Stimulated activated CD4-positive, alpha-beta T cell treated with anti-CD3 and anti-CD28 coated beads, Interleukin-1b, Interleukin-23, amount 100 ng/mL, for 4 hours (primary cell): ENCODE results near the gene YY1AP1.
"Not testable (repeated sequence)": the region's sequence is repeated elsewhere in the genome, so short reads cannot be mapped to it uniquely, and the experiment has no call there.

Source experiments
- DNase-seq, 2 donors: peaks; one replicate each; pipeline ENCODE4 v3.0.0-alpha.2; 2020; ENCODE audit warnings: low read depth in 2 of 2

YY1AP1 gene

GRCh38 chr1:155648207-155649147 lies 40.1 kb downstream of the YY1AP1 start:
- DNase-seq: no peak

GRCh38 chr1:155646307-155646706 lies 42.3 kb downstream of the YY1AP1 start:
- DNase-seq: no peak

- DNase-seq: no peak
Measured at GRCh38 chr1:155645648-155646047, 42.9 kb downstream of the YY1AP1 start.

GRCh38 chr1:155645034-155645598 lies 43.5 kb downstream of the YY1AP1 start:
- DNase-seq: no peak

- DNase-seq: no peak
Measured at GRCh38 chr1:155643230-155643629, 45.3 kb downstream of the YY1AP1 start.

GRCh38 chr1:155642559-155643180 lies 45.9 kb downstream of the YY1AP1 start:
- DNase-seq: not testable (repeated sequence)

GRCh38 chr1:155640367-155640766 lies 48.2 kb downstream of the YY1AP1 start:
- no peak for DNase-seq

GRCh38 chr1:155636397-155637153 lies 52.0 kb downstream of the YY1AP1 start:
- DNase-seq: no peak

GRCh38 chr1:155626428-155626827 lies 62.1 kb downstream of the YY1AP1 start:
- not testable (repeated sequence) for DNase-seq

- no peak for DNase-seq
Measured at GRCh38 chr1:155623357-155623756, 65.2 kb downstream of the YY1AP1 start.

GRCh38 chr1:155622191-155622590 lies 66.4 kb downstream of the YY1AP1 start:
- no peak for DNase-seq

GRCh38 chr1:155613226-155613625 lies 75.3 kb downstream of the YY1AP1 start:
- DNase-seq: not testable (repeated sequence)

GRCh38 chr1:155610257-155610647 lies 78.3 kb downstream of the YY1AP1 start:
- not testable (repeated sequence) for DNase-seq

GRCh38 chr1:155609515-155610256 lies 78.9 kb downstream of the YY1AP1 start, which contains the start of gene MSTO1:
Gene MSTO1, plus strand, starts transcription at chr1:155610218. Its CDS starts 31 bp downstream, at chr1:155610249.
- peak; percentile 97 to 99 for DNase-seq
